LoVo (cell line): ENCODE results near the gene TBC1D14.

Experiments
- DNase-seq: peaks from one replicate; pipeline ENCODE4 v3.0.0-alpha.2; 2016; ENCODE audit warnings: low spot score

The TBC1D14 gene

GRCh38 chr4:7001271-7001670, 91.6 kb downstream of the TBC1D14 start:
- DNase-seq = no peak

DNA sequence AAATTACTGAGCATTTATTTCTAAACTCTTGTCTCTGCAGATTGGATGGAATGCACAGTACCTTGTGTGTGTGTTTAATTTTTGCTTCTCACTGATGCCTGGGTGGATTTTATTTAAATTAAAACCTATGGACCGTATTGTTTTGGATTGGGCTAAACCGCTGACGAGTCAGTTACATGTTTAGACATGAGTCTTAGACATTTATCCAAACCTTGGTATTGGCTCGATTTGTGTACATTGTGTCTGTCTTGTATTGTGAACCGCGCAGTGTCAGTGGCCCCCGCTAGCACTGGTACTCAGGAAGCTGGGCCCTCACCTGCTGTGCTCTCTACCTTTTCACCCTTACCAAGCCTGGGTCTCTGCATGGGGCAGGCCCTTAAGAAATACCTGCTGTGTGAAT, 92.7 kb downstream of the TBC1D14 start:
- no peak for DNase-seq

- no peak for DNase-seq
Measured at GRCh38 chr4:7003176-7003878, 93.7 kb downstream of the TBC1D14 start.

DNA sequence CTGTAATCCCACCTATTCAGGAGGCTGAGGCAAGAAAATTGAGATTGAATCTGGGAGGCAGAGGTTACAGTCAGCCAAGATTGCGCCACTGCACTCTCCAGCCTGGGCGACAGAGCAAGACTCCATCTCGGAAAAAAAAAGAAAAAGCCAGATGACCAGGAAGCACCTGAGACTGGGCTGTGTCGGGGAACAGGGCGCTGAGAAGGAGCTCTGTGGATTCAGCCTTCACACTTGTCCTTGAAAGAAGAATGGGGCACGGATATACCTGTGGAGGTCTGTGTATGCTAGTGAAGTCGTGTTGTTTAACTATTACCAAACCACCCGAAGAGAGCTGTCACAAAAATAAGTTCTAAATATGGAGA, 94.2 kb downstream of the TBC1D14 start:
- no peak for DNase-seq

- no peak for DNase-seq
Measured at GRCh38 chr4:7004331-7004730, 94.7 kb downstream of the TBC1D14 start.

DNA sequence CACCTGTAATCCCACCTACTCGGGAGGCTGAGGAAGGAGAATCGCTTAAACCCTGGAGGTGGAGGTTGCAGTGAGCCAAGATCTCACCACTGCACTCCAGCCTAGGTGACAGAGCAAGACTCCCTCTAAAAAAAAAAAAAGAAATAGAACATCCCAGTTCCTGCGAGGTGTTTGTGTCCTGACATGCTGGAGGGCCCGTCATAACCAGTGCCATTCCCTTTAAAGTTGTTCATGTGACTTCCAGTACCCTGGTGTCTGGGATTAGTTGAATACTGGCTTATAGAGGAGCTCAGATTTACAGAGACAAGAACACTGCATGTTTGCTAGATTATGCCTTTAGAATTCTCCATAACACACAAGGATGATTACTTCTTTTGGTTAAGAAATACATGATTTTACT, 95.9 kb downstream of the TBC1D14 start:
- DNase-seq = no peak

GRCh38 chr4:7006411-7006810, 96.8 kb downstream of the TBC1D14 start:
- DNase-seq = no peak

GRCh38 chr4:7007142-7007907, 97.7 kb downstream of the TBC1D14 start:
- DNase-seq = no peak

DNA sequence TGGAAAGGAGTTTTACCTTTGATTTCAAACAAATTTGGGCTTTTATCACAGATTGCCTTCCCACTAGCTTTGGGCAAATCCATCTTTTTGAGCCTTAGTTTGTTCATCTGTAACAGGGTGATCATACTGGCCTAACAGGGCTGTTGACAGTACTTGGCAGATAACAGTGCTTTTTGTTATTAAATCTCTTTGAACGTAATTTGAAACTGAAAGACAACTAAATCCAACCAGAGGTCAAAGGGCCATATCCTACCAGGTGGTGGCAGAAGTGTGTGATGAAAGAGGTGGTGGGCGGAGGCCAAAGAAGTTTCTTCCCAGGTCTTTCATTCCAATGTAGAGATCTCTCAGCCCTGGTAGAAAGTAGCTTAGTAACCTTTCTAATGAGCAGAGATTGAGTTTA, 98.3 kb downstream of the TBC1D14 start:
- DNase-seq = no peak

GRCh38 chr4:7009564-7009963, 99.9 kb downstream of the TBC1D14 start:
- no peak for DNase-seq

GRCh38 chr4:7013175-7013574, 103.5 kb downstream of the TBC1D14 start:
- no peak for DNase-seq

GRCh38 chr4:7014815-7015214, 105.2 kb downstream of the TBC1D14 start:
- no peak for DNase-seq

DNA sequence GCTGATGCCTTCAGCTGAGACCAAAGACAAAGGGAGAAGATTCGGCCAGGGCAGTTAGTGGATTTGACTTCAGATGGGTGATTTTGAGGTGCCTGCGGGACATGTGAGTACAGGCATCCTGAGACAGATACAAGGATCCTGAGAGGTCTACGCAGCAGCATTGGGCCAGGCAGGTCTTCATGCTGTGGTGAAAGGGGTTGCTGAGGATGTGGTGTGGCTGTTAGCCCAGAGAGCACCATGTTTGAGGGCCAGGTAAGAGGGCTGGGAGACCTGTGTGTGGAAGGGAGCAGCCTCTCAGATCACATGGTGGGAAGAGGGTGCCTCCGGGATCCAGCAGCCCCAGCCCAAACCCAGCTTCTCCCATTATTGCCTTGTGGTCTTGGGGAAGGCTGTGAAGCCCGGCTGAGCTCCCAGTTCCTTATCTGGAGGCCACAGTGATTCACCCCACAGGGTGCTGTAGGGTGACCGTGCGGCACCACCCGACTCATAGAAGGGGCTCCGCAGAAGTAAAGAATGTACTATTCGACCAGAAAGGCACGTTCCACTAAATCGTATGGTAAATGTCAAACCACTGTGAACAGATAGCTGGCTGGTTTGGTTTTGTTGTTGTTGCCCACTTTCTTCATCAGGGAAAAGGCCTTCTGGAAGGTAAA, 105.9 kb downstream of the TBC1D14 start:
- no peak for DNase-seq

DNA sequence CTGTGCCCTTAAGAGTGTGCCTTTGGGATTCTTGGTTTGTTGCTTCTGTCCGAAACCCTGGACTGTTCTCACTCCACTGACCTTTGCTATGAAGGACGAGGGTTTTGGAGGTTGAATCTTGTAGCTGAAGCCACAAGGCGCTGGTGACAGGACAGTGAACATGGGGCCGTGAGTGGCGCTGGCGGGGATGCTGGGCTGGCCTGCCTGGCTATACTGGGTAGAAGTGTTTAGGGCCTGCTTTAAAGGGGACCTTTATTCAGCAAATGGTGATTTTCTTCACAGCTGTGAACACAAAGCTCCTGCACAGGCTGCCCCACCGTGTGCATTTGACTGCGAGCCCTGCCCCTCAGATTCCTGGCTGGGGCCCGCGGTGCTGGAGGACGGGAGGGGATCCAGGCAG, 106.5 kb downstream of the TBC1D14 start:
- no peak for DNase-seq

DNA sequence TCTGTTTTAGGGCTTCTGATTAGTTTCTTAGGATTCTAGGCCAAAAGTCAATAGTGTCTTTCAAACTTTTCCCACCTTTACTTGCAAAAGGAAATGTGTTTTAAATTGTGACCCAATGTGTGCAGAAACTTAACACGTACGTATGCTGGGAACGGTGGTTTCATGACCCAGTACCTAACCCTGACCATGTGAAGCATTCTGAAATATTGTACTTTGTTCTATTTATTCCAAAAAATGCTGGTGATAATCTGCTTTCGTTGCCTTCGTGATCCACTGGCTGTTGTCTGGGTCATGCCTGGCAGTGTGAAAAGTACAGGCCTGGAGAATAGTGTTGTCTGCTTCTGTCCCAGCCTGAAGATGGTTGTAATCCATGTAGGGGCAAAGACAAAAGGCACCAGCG, 106.9 kb downstream of the TBC1D14 start:
- DNase-seq = no peak

DNA sequence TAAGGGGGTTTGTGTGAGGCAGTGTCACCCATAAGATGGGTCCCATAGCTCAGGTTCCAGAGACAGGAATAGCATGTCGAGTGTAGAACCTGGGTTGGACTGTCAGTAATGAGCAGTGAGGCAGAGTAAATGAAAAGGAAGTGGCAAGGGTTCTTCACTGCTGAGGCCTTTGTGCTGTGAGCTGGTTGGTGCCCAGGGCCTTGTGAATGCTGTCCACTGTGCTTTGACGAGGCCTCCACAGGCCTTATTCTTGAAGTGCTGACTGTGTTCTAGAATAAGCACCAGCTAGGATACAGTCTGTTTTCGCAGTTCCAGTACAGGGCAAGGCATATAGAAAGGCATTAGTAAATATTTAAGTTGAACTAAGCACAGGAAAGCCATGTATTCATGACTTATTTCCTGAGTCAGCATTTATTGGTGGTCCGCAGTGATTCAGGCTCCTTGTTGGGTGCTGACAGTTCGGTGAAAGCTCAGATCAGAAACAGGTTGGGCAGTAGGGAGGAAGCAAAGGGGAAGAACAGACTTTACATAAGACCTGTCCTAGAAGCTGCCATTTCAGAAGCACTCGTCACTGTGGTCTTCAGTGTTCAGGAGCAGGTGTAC, 107.9 kb downstream of the TBC1D14 start:
- DNase-seq = no peak

- DNase-seq = no peak
Measured at GRCh38 chr4:7018281-7018680, 108.7 kb downstream of the TBC1D14 start.

DNA sequence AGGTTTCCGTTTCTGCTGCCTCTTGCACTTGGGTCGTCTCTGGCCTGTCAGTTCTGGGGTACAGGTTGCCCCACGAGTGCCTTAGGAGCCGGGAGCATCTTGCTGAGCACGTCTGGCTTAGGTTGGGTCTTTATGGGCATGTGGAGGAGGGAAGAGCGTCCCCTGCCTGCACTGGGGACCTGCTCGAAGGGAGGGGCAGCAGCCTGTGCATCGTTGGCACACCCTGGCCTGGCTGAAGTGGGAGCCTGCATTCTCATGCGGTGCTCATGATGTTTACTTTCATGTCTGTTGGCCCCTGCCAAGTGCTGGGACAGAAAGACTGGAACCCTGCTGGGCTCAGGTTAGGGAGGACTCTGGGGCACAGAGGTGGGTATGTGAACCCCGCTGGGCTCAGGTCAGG, 109.7 kb downstream of the TBC1D14 start:
- no peak for DNase-seq

DNA sequence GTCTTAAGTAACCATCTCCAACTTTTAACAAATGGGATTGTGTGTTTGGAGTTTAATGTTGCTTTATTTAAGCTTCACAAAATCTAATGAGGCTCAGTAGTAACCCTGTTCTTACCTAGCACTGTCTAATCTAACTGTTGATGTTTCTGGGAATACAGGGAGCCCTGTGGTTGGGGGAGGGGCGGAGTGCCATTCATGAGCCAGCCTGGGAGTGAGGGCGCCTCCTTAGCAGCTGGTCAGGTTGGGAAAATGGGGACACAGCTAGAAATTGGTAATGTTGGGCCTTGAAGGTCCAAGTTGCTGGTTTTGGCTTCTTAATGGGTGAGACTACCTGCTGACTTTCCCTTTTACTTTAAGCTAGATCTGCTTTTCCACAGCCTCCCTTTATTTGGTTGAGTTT, 110.7 kb downstream of the TBC1D14 start:
- no peak for DNase-seq

DNA sequence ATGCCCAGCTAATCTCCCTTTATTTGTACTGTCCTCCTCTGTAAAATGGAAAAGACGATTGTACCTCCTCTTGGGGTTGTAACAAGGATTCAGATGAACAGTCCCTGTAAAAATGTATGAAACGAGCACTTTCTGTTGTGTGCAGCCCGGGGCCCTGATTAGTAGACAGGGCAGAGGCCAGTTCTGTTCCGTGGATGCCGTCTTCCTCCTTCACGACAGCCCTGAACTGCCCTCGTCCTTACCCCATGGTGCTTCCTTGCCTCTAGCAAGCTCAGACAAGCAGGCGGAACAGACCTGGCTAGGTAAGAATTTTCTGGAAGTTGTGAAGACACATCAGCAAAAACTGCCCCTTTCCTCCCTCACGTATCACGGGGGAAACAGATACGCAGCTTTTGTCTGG, 111.2 kb downstream of the TBC1D14 start:
- DNase-seq = no peak

- no peak for DNase-seq
Measured at GRCh38 chr4:7021355-7021754, 111.7 kb downstream of the TBC1D14 start.

DNA sequence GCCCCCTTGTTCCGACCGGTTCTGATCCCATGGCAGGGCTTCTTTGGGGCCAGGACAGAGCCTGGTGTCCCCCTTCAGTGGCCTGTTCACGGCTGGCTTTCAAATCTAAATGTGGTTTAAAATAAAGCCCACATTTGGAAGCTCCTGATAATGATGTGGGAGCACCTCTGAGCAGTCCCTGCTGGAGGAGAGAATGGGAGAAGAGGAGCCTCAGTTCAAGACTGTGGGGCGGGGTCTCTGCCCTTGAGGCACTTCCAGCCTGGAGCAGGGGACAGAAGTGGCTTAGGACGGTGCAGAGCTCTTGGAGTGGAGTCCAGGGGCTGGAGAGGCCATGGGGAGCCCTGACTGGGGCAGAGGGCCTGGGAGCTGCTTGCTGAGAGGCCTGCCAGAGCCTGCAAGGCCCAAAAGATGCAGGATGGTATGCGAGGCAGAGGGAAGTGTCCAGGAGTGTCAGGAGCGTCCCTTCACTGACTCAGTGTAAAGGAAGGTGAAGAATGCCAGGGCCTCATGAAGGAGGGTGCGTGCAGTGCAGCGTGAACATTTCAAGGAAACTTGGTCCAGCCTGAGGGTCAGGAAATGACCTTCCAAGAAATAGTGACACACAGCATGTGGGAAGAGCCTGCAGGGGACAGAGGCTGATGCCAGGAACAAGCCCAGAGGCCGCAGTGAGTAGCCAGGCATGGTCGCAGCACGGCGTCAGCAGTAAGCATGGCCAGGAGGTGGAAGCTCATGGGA, 112.5 kb downstream of the TBC1D14 start:
- DNase-seq = peak; percentile 18
